ENCODE data around the gene PALLD.

DNA sequence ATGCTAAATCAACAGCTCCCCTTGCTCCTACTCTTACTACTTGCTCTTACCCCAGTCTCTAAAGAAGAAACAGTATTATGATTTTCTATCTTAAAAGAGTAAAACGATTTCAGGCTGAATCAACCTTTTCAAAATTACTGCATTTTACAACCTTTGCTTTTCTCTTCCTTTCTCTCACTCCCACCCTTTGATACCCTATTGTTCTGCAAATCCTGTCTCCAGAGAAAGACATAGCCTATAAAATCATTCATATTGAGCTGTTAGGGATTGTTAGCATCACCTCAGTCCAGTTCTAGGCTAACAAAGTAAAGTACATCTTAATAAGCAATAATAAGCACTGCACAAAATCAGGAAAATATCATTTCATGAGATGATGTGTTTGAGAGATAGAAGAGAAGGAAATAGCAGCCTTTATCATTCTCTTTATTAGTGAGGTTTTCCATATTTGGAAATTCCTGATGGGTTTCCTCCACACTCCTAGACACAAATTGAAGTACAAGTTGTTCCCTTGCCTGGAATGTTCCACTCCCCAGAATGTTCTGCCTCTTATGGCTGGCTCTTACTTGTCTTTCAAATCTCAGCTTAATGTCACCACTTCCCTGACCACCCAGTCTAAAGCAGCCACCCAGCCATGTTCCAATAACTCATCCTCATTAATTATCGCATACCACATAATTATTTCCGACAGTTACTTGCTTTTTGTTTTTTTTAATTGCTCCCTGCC, 219.7 kb downstream of the PALLD start:
- TF ChIP-seq POLR2AphosphoS5 (IDR thresholded peaks at IDR 0.05): peak in 1 of 3 donors; percentile 33
- TF ChIP-seq POLR2A (IDR thresholded peaks at IDR 0.05): no peak
- TF ChIP-seq, protein P1, sequence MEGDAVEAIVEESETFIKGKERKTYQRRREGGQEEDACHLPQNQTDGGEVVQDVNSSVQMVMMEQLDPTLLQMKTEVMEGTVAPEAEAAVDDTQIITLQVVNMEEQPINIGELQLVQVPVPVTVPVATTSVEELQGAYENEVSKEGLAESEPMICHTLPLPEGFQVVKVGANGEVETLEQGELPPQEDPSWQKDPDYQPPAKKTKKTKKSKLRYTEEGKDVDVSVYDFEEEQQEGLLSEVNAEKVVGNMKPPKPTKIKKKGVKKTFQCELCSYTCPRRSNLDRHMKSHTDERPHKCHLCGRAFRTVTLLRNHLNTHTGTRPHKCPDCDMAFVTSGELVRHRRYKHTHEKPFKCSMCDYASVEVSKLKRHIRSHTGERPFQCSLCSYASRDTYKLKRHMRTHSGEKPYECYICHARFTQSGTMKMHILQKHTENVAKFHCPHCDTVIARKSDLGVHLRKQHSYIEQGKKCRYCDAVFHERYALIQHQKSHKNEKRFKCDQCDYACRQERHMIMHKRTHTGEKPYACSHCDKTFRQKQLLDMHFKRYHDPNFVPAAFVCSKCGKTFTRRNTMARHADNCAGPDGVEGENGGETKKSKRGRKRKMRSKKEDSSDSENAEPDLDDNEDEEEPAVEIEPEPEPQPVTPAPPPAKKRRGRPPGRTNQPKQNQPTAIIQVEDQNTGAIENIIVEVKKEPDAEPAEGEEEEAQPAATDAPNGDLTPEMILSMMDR (IDR thresholded peaks at IDR 0.05): no peak

All from suprapubic skin (tissue), 4 donors.